Measurements from ENCODE around the gene HIPK3. TPM values are rescaled to one million over a fixed set of nuclear protein-coding genes. Genes with fewer than 3 reads are reported as not detected.

The HIPK3 gene
- 10 to 100 TPM; 40.8 to 52.5 (median 47.3) TPM for total RNA-seq (2021; fragmentation: NEBNext Ultra II Directional; extraction: Animal tissue kit (Norgen Biotek cat#: 25700))
- long read RNA-seq, partial matches to known transcripts, result 12 of 13 reads
- long read RNA-seq, other reads (novel, unspliced or antisense), result 1 of 13 reads

DNA sequence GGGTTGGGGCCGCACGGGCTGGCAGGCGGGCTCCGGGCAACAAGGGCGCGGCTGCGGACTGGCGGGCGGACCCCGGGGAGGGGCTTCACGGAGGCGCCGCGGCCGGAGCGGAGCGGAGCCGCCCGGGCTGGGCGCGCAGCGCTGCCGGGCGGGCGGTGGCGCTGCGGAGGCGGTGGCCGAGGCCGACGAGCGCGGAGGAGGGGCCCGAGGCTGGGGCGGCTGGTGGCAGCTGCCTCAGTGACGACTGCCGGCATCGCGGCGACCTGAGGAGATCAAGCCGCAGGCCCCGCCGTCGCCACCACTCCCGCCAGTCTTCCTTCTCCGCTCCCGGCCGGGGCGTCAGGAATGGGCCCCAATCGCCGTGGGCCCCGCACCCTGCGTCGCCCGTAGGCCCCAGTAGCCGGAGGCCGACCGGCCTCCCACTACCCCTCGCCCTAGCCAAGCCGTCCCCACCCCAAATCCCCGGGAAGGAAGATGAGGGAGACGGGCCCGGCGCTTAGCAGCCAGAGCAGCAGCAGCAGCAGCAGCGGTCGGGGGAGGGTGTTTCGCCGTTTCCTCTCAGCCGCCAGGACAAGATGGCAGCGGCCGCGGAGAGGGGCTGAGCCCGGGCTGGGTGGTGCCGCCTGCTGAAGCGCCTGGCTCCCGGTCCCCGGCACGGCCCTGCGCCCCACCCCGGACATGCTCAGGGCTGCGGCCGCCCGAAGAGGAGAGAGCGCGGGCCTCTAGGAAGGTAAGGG is at the start of gene HIPK3:
HIPK3 (plus strand) TSS at position 222 of the 737 bp plus-strand sequence.
- DNase-seq, result peak; percentile 49
- H3K36me3 Mint-ChIP-seq (ENCODE audit: low read depth), result peaks cover 17% of the 10 kb centered on the region
- H3K4me1 Mint-ChIP-seq (ENCODE audit: low read depth), result peaks cover 38% of the 10 kb centered on the region
- peak within 1 kb of the TSS; percentile 99 for H3K27ac Mint-ChIP-seq
- peak within 1 kb of the TSS; percentile 99 for H3K4me3 Mint-ChIP-seq
- 0 out of 2 replicates have a peak, but pooled peaks cover 2% of the 10 kb centered on the region for H3K27me3 Mint-ChIP-seq (ENCODE audit: insufficient read depth)
- TF ChIP-seq, protein P1, sequence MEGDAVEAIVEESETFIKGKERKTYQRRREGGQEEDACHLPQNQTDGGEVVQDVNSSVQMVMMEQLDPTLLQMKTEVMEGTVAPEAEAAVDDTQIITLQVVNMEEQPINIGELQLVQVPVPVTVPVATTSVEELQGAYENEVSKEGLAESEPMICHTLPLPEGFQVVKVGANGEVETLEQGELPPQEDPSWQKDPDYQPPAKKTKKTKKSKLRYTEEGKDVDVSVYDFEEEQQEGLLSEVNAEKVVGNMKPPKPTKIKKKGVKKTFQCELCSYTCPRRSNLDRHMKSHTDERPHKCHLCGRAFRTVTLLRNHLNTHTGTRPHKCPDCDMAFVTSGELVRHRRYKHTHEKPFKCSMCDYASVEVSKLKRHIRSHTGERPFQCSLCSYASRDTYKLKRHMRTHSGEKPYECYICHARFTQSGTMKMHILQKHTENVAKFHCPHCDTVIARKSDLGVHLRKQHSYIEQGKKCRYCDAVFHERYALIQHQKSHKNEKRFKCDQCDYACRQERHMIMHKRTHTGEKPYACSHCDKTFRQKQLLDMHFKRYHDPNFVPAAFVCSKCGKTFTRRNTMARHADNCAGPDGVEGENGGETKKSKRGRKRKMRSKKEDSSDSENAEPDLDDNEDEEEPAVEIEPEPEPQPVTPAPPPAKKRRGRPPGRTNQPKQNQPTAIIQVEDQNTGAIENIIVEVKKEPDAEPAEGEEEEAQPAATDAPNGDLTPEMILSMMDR (IDR thresholded peaks at IDR 0.05), result no peak
- no peaks in the 10 kb centered on the region for H3K9me3 Mint-ChIP-seq

DNA sequence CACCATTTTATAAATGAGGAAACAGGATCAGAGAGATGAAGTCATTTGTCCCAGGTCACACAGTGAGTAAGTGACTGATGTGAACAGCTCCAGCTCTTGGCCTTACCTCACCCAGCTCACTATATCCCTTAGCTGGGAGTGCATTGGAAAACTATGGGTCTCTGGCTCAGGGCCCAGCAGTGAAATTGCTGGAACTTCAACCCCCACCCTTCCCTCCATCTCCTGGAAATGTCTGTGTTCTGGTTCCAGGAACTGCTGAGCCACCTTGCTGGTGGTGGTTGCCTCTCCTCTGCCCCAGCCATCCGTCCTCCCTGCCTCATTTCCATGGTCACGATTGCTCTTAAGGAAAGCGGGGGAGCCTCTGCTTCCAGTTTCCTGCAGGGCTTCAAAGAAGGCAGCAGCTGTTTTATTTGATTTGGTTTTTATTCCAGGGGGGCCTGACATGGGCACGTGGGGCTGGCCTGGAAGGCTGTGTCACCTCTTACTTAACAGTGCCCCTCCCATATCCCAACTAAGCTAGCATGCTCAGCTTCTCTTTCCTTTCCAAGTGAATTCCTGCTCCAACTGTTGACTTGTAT is 49.7 kb upstream of the HIPK3 start:
- TF ChIP-seq, protein P1 (IDR thresholded peaks at IDR 0.05), result no peak
- no peak overlapping the region for H3K27ac Mint-ChIP-seq
- no peak overlapping the region for H3K4me3 Mint-ChIP-seq
- no peaks in the 10 kb centered on the region for H3K9me3 Mint-ChIP-seq
- peaks cover 5% of the 10 kb centered on the region for H3K36me3 Mint-ChIP-seq (ENCODE audit: low read depth)
- no peaks in the 10 kb centered on the region for H3K4me1 Mint-ChIP-seq (ENCODE audit: low read depth)
- H3K27me3 Mint-ChIP-seq (ENCODE audit: insufficient read depth), result no peaks in the 10 kb centered on the region
- DNase-seq, result no peak

DNA sequence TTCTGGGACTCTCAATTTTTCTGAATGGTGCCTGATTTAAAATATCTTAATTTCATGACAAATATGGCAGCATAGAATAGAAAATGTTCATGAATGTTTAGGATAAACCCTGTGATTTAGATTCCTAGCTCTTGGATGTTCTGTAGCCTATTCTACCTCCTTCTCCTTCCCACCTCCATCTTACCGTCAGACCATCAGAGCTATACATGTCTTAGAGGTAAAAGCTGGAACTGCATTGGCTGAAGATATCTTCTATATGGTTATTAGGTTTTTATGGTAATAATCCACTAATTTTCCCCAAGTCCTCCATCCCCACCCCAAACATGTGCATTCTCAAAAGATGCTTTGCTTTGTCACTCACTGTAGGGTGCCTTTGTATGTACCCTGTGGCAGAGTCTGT is 49.0 kb upstream of the HIPK3 start:
- Mint-ChIP-seq H3K4me3 (no peak overlapping the region), H3K9me3 (no peaks in the 10 kb centered on the region), H3K4me1 (ENCODE audit: low read depth) (no peaks in the 10 kb centered on the region), H3K27ac (no peak overlapping the region), H3K36me3 (ENCODE audit: low read depth) (peaks cover 5% of the 10 kb centered on the region), H3K27me3 (ENCODE audit: insufficient read depth) (no peaks in the 10 kb centered on the region)
- TF ChIP-seq, protein P1 (IDR thresholded peaks at IDR 0.05), result no peak
- no peak for DNase-seq

DNA sequence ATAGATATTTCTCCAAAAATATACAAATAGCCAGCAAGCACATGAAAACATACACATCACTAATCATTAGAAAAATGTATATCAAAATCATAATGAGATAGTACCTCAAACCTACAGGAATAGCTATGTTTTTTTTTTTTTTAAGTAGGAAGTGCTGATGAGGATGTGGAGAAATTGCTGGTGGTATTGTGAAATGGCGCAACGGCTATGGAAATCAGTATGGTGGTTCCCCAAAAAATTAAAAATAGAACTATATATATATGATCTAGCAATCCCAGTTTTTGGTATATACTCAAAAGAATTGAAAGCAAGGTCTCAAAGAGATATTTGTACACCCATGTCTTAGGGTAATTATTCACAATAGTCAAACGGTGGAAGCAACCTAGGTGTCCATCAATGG is 46.0 kb upstream of the HIPK3 start:
- no peak overlapping the region for H3K4me3 Mint-ChIP-seq
- peaks cover 5% of the 10 kb centered on the region for H3K36me3 Mint-ChIP-seq (ENCODE audit: low read depth)
- no peaks in the 10 kb centered on the region for H3K9me3 Mint-ChIP-seq
- H3K27ac Mint-ChIP-seq, result no peak overlapping the region
- H3K27me3 Mint-ChIP-seq (ENCODE audit: insufficient read depth), result peaks cover 3% of the 10 kb centered on the region; the same call in 1 of the 2 replicates
- DNase-seq, result no peak
- no peaks in the 10 kb centered on the region for H3K4me1 Mint-ChIP-seq (ENCODE audit: low read depth)
- TF ChIP-seq, protein P1 (IDR thresholded peaks at IDR 0.05), result no peak

DNA sequence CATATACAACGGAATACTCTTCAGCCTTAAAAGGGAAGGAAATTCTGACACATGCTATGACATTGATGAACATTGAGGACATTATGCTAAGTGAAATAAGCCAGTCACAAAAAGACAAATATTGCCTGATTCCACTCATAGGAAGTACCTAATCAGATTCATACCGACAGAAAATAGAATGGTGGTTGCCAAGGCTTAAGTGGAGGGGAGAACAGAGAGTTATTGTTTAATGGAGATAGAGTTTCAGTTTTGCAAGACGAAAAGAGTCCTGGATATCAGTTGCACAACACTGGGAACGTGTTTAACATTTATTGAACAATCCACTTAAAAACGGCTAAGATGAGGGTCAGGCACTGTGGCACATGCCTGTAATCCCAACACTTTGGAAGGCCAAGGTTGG is 45.6 kb upstream of the HIPK3 start:
- DNase-seq, result no peak
- Mint-ChIP-seq H3K27me3 (ENCODE audit: insufficient read depth) (peaks cover 3% of the 10 kb centered on the region; the same call in 1 of the 2 replicates), H3K9me3 (no peaks in the 10 kb centered on the region), H3K36me3 (ENCODE audit: low read depth) (peaks cover 5% of the 10 kb centered on the region), H3K27ac (no peak overlapping the region), H3K4me3 (no peak overlapping the region), H3K4me1 (ENCODE audit: low read depth) (no peaks in the 10 kb centered on the region)
- TF ChIP-seq, protein P1 (IDR thresholded peaks at IDR 0.05), result no peak
